Neural progenitor cell (in vitro differentiated cells): ENCODE measurements around the gene TTPAL.

ENCODE experiments used
- CTCF ChIP-seq: fragments of 200-600 bp; sonication (generic); IDR thresholded peaks from 2 replicates; pipeline ENCODE4 v1.5.1; 2017; ENCODE audit warnings: antibody characterized with exemption, mild to moderate bottlenecking
- EZH2 ChIP-seq: fragments of 200-600 bp; sonication (generic); IDR thresholded peaks from 2 replicates; pipeline ENCODE4 v1.6.1; 2017; ENCODE audit warnings: antibody characterized with exemption, mild to moderate bottlenecking, moderate library complexity
- EZH2phosphoT487 ChIP-seq: fragments of 200-600 bp; sonication (generic); IDR thresholded peaks from 2 replicates; pipeline ENCODE4 v1.6.1; 2017; ENCODE audit warnings: antibody characterized with exemption

- TF ChIP-seq EZH2 (no peak), CTCF (no peak), EZH2phosphoT487 (no peak)
Measured at GRCh38 chr20:44455126-44455525, 20.5 kb upstream of the TTPAL start.
